ENCODE measurements around the gene PLEKHF1.
"Not testable (repeated sequence)": the region's sequence is repeated elsewhere in the genome, so short reads cannot be mapped to it uniquely, and the experiment has no call there.

PLEKHF1 gene

DNA sequence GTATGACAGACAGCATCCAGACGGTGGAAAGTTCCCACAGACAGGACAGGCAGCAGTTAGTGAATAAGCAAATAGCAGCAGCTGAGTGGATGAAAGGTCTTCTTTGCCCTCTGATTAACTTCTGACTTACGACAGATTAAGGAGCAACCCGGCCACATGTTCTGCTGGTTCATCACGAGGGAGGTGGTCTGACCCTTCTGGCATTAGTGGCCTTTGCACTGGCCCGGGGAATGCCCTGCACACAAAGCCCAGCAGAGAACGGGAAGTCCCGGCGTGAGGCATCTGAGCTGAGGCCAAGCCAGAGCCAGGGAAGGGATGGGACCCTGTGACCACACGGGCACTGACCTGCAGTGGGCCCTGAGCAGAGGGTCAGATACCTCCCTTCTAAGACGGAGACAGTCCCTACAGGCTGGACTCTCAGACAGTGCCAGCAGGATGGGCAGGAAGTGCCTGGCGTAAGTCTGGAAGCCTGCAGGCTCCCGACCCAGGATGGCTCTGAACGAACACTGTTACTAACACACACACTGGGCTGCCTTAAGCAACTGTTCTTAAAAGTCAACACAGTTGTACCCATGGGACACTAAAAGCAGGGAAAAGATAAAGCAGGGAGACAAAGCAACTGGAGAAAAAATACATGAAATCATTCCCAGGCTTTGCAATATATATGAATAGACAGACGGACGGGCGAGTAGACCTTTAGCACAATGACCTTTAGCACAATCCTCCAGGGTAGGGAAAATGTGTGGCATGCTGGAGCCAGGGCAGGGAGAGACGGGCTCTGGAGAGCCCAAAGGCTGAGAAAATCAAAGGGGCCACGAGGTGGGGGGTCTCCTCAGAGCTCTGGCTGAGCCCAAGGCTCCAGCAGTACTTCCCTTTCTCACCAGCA, 43.5 kb downstream of the PLEKHF1 start:
- H3K36me3 ChIP-seq (ENCODE audit: control insufficient read depth, insufficient read depth, low read length), result peaks cover 3% of the 10 kb centered on the region

DNA sequence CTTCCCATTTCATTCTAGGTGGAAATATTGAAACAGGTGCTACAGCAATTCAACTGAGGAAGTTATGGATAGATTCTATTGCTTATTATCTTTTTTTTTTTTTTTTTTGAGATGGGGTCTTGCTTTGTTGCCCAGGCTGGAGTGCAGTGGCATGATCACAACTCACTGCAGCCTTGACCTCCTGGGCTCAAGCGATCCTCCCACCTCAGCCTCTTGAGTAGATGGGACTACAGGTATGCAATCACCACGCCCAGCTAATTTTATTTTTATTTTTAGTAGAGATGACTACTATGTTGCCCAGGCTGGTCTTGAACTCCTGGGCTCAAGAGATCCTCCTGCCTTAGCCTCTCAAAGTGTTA, 44.2 kb downstream of the PLEKHF1 start:
- H3K36me3 ChIP-seq (ENCODE audit: control insufficient read depth, insufficient read depth, low read length); H3K4me3 ChIP-seq (replicated peaks; ENCODE audit: low read depth, low read length): not testable (repeated sequence)

More for the DNA sequence above, 43.5 kb downstream of the PLEKHF1 start:
- no peaks in the 10 kb centered on the region for H3K27me3 ChIP-seq (replicated peaks; ENCODE audit: control insufficient read depth, insufficient read depth, low read length)
- no peak overlapping the region for H3K4me3 ChIP-seq (replicated peaks; ENCODE audit: low read depth, low read length)
- no peak for DNase-seq (ENCODE audit: extremely low read depth, insufficient read length)
- TF ChIP-seq, protein P1, sequence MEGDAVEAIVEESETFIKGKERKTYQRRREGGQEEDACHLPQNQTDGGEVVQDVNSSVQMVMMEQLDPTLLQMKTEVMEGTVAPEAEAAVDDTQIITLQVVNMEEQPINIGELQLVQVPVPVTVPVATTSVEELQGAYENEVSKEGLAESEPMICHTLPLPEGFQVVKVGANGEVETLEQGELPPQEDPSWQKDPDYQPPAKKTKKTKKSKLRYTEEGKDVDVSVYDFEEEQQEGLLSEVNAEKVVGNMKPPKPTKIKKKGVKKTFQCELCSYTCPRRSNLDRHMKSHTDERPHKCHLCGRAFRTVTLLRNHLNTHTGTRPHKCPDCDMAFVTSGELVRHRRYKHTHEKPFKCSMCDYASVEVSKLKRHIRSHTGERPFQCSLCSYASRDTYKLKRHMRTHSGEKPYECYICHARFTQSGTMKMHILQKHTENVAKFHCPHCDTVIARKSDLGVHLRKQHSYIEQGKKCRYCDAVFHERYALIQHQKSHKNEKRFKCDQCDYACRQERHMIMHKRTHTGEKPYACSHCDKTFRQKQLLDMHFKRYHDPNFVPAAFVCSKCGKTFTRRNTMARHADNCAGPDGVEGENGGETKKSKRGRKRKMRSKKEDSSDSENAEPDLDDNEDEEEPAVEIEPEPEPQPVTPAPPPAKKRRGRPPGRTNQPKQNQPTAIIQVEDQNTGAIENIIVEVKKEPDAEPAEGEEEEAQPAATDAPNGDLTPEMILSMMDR (IDR thresholded peaks at IDR 0.05; ENCODE audit: insufficient read depth, low read length, poor library complexity, severe bottlenecking), result no peak

DNA sequence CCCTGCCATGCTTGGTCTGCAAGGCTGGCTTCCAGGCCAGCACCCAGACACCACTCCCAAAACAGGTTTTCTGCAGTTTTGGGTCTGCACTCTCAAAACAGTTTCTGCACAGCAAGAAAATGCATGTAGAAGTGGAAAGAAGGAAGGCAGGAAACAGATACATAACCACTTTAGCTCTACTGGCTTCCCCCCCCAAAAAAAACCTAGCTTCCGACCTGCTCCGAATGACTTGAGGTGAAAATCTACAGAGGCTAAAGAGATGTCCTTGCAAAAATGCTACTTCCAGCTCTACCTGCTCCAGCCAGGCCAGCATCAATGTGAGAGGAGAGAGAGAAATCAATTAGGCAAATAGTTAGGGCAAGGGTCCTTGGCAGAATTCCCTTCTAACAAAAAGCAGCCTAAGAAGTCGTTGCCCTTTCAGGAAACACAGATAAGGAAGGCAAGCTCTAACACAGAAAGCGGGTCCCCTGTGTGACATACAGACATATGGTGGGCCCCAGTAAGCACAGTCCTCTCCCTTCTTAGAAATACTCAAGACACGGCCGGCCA, 46.4 kb downstream of the PLEKHF1 start:
- TF ChIP-seq, protein P1 (IDR thresholded peaks at IDR 0.05; ENCODE audit: insufficient read depth, low read length, poor library complexity, severe bottlenecking), result no peak
- no peak for DNase-seq (ENCODE audit: extremely low read depth, insufficient read length)
- Histone ChIP-seq H3K27me3 (replicated peaks; ENCODE audit: control insufficient read depth, insufficient read depth, low read length) (no peaks in the 10 kb centered on the region), H3K4me3 (replicated peaks; ENCODE audit: low read depth, low read length) (no peak overlapping the region), H3K36me3 (ENCODE audit: control insufficient read depth, insufficient read depth, low read length) (no peaks in the 10 kb centered on the region; the same call in 1 of the 2 replicates)

More for the DNA sequence above, 44.2 kb downstream of the PLEKHF1 start:
- not testable (repeated sequence) for H3K27me3 ChIP-seq (replicated peaks; ENCODE audit: control insufficient read depth, insufficient read depth, low read length); DNase-seq (ENCODE audit: extremely low read depth, insufficient read length)

DNA sequence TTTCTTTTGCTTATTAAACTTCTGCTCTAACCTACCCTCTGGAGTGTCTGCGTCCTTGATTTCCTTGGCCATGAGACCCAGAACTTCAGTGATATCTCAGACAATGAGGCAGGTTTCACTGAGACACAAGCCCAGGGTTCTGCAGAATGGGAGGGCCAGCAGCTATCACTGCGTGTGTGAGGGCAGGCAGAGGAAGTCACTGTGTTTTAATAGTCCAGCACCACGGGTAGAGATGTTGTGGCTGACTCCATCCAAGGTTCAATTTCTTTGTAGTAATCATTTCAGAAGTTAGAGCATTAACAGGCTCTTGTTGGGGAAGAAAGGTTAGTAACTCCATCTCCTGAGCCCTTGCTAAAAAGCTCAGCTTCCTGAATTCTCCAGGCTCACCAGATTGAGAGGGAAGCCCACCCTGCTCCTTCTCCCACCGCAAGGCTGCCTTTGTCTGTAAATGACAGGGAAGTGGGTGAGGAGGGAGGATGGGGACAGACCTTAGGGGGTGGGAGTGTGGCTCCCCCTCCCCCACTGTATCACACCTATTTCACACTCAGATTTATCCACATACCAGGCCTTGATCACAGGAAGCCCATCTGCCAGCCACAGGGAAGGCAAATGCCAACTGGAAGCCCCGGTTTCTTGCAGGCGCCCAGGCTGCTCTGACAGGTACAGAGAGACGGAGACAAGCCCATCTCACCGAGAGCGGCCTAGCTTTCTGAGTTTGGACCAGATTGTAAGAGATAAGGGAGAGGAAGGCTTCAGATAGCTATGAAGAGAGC, 47.7 kb downstream of the PLEKHF1 start:
- no peak for DNase-seq (ENCODE audit: extremely low read depth, insufficient read length)
- TF ChIP-seq, protein P1 (IDR thresholded peaks at IDR 0.05; ENCODE audit: insufficient read depth, low read length, poor library complexity, severe bottlenecking), result no peak
- Histone ChIP-seq H3K27me3 (replicated peaks; ENCODE audit: control insufficient read depth, insufficient read depth, low read length) (no peaks in the 10 kb centered on the region), H3K4me3 (replicated peaks; ENCODE audit: low read depth, low read length) (no peak overlapping the region), H3K36me3 (ENCODE audit: control insufficient read depth, insufficient read depth, low read length) (no peaks in the 10 kb centered on the region; the same call in 1 of the 2 replicates)

DNA sequence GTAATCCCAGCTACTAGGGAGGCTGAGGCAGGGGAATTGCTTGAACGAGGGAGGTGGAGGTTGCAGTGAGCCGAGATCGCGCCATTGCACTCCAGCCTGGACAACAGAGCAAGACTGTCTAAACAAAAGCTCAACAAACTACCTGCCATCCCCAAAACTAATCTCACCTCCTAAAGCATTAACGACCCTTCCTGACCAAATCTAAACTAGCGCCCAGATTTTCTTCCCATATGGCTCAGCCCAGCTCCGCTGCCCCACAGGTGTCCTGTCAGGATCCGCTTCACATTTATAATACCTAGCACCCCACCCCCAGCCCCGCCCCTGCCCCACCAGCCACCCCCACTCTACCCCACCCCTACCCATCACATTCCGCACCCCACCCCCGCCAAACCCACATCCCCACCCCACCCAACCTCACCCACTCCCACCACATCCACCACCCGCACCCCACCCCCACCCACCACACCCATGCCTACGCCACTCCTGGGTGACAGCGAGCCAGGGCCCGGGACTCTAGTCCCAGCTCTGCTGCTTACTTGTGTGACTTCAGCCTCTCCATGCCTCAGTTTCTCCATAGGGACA, 49.2 kb downstream of the PLEKHF1 start:
- TF ChIP-seq, protein P1 (IDR thresholded peaks at IDR 0.05; ENCODE audit: insufficient read depth, low read length, poor library complexity, severe bottlenecking), result no peak
- Histone ChIP-seq H3K36me3 (ENCODE audit: control insufficient read depth, insufficient read depth, low read length) (no peaks in the 10 kb centered on the region; the same call in 1 of the 2 replicates), H3K4me3 (replicated peaks; ENCODE audit: low read depth, low read length) (peak overlapping the region; percentile 87), H3K27me3 (replicated peaks; ENCODE audit: control insufficient read depth, insufficient read depth, low read length) (no peaks in the 10 kb centered on the region)
- no peak for DNase-seq (ENCODE audit: extremely low read depth, insufficient read length)
